Measurements from ENCODE around the gene SMG7. TPM values are rescaled to one million over a fixed set of nuclear protein-coding genes. Genes with fewer than 3 reads are reported as not detected.

SMG7 gene
- total and polyA plus RNA-seq, 2 donors (not counting 3 experiments of a cell fraction or from before 2014, with no cell fraction given), result 25.4 to 47.1 TPM

GRCh38 chr1:183470147-183470960 is 1.9 kb upstream of the SMG7 start:
- POLR2A ChIA-PET, result no interaction called here
- Histone ChIP-seq H3K4me1 (ENCODE audit: control insufficient read depth, extremely low read depth, insufficient read depth, low read length) (peaks cover 19% of the 10 kb centered on the region), H3K9ac (replicated peaks; ENCODE audit: extremely low read depth, insufficient read depth, low read length) (peak overlapping the region; percentile 92), H3K27me3 (ENCODE audit: control insufficient read depth in 2 of 2, insufficient read depth in 2 of 2, low read length in 2 of 2) (no peaks in the 10 kb centered on the region), H3K36me3 (ENCODE audit: control insufficient read depth in 2 of 2, extremely low read depth in 1 of 2, insufficient read depth in 2 of 2, low read length in 2 of 2) (peaks cover 0 to 3% of the 10 kb centered on the region in 2 experiments), H3K79me2 (ENCODE audit: control insufficient read depth, insufficient read depth, low read length) (peaks cover 28% of the 10 kb centered on the region), H3K9me1 (replicated peaks; ENCODE audit: control insufficient read depth, extremely low read depth, insufficient read depth, low read length) (no peaks in the 10 kb centered on the region), H4K20me1 (replicated peaks; ENCODE audit: control insufficient read depth, extremely low read depth, insufficient read depth, low read length) (no peaks in the 10 kb centered on the region), H3K9me3 (replicated peaks; ENCODE audit: control insufficient read depth, insufficient read depth, low read length) (no peaks in the 10 kb centered on the region), H2AFZ (ENCODE audit: low read depth, low read length) (peak overlapping the region; percentile 91), H3K4me2 (ENCODE audit: insufficient read depth, low read length) (peak overlapping the region; percentile 100), H3K4me3 (replicated peaks in 1 of 3; ENCODE audit: insufficient read depth in 1 of 3, low read depth in 1 of 3, low read length in 3 of 3) (peak overlapping the region; percentile 62 to 91 (median 89)), H3K27ac (ENCODE audit: insufficient read depth, low read depth, low read length) (peak overlapping the region; percentile 90)
- peak; percentile 59 for FAIRE-seq
- no peak for TF ChIP-seq EZH2 (IDR thresholded peaks at IDR 0.05; ENCODE audit: borderline replicate concordance, low read depth, low read length, severe bottlenecking)
- no peak for TF ChIP-seq GATA2 (IDR thresholded peaks at IDR 0.05; ENCODE audit: insufficient read depth, insufficient read length, low read depth, low read length)
- no peak for TF ChIP-seq MAX (IDR thresholded peaks at IDR 0.05; ENCODE audit: insufficient read depth, insufficient read length)
- TF ChIP-seq JUN (IDR thresholded peaks at IDR 0.05; ENCODE audit: borderline replicate concordance, insufficient read depth, insufficient read length, low read depth), result no peak
- TF ChIP-seq MYC (IDR thresholded peaks at IDR 0.05; ENCODE audit: low read depth, low read length), result no peak
- TF ChIP-seq CTCF (IDR thresholded peaks at IDR 0.05; ENCODE audit: extremely low read depth in 1 of 2, insufficient read depth in 1 of 2, low read depth in 1 of 2, low read length in 2 of 2), result peak; percentile 15 to 42
- no peak for TF ChIP-seq FOS (IDR thresholded peaks at IDR 0.05; ENCODE audit: borderline replicate concordance, insufficient read depth, low read length)
- TF ChIP-seq POLR2AphosphoS5 (IDR thresholded peaks at IDR 0.05; ENCODE audit: insufficient read depth, low read depth, low read length), result peak; percentile 22
- peak; percentile 55 for TF ChIP-seq POLR2A (IDR thresholded peaks at IDR 0.05; ENCODE audit: low read depth, low read length)
- intact Hi-C loops (cut with micrococcal nuclease), result loop anchor here (1.0 to 5.0 kb wide), 7 partner anchors 73 to 582 kb away; partner anchors contain the start of genes LAMC1 and TSEN15
- BruUV-seq (replicated peaks), result TSS peak; percentile 40
- peak; percentile 79 for DNase-seq (ENCODE audit: low read depth, low spot score)
- dilution Hi-C loops (cut with MboI; ENCODE audit: extremely low pct_ligation_motif_present, low sequenced_read_pairs), result no loop called here
- CTCF ChIA-PET, result interaction anchor here (0.5 to 1.5 kb wide), 5 partner anchors 22 to 215 kb away, joined by 3 to 4 read pairs (median 3); no protein-coding TSS in a partner anchor
